ENCODE data around the gene PACS2.
"Not testable (repeated sequence)": the region's sequence is repeated elsewhere in the genome, so short reads cannot be mapped to it uniquely, and the experiment has no call there.

The PACS2 gene

DNA sequence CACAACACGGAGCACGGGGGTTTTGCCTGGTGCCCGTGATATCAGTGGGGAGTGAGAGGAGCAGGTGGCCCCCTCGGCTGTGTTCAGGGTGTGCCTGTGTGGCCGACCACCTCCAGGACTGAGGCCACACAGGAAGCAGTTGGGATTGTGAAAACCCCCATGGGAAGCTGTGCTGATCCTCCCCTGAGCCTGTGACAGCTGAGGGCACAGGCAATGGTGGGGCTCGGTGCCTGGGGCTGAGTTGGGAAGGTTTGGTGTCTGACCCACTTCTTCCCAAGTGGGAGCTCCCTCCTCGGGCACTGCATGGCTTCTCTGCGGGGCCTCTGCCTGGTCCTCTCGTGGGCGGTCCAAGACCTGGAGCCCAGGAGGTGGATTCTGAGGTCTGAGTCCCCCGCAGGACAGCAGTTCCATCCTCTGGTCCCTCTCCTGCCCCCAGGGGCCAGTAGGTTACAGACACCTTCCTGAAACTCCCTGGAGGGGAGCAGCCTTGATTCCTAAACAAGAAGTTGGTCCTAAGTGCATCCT is 17.9 kb downstream of the PACS2 start:
- no peak for DNase-seq (ENCODE audit: low spot score)

DNA sequence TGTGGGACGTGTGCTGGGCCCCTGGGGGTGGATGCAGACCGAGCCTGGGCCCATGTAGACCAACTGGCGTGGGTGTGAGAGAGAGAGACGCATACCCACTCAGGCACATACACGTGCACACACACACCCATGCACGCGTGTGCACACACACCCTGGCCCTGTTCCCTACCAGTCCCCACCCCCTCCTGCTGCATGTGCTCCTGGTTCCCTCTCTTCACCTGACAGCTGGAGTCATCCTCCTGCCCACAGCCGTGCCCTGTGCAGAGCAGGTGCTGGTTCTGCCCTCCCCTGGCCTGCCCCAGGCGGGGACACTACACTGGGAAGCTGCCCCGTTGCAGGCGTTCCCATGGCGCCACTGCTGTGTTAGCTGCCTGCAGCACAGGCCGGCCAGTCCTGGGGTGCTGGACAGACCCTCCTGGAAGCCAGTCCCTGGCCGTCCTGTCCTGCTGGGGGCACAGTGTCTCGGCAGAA is 18.5 kb downstream of the PACS2 start:
- no peak for DNase-seq (ENCODE audit: low spot score)

DNA sequence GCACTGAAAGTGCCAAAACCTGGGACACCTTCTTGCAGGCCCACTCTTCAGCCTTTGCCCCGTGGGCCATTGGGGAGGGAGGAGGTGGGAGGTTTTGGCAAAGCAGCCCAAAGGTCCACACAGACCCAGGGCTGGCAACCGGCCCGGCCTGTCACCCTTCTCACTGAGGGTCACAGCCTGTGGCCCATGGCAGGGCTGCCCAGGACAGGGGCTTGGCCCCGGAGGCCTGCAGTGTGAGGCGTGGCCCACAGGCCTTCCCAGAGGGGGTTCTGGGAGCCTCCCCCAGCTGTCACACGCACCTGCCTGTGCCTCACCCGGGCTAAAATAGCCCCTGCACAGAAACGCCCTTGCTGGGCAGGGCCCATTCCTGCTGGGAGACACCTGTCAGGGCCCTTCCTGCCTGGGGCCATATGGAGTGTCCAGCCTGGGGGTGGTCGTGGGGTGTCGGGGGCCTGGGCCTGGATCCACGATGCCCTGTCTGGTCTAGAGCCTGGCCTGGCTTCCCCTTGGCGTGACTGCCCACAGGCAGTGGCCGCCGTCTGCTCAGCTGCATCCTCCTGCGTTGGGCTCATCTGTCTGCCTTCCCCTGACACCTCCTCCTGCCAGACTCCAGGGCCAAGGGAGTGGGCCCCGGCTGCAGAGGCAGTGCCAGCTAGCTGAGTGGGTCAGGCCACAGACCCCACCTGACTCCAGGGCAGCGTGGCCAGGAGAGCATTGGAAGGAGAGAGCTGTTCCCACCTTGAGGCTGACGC is 19.2 kb downstream of the PACS2 start:
- DNase-seq (ENCODE audit: low spot score) = no peak

DNA sequence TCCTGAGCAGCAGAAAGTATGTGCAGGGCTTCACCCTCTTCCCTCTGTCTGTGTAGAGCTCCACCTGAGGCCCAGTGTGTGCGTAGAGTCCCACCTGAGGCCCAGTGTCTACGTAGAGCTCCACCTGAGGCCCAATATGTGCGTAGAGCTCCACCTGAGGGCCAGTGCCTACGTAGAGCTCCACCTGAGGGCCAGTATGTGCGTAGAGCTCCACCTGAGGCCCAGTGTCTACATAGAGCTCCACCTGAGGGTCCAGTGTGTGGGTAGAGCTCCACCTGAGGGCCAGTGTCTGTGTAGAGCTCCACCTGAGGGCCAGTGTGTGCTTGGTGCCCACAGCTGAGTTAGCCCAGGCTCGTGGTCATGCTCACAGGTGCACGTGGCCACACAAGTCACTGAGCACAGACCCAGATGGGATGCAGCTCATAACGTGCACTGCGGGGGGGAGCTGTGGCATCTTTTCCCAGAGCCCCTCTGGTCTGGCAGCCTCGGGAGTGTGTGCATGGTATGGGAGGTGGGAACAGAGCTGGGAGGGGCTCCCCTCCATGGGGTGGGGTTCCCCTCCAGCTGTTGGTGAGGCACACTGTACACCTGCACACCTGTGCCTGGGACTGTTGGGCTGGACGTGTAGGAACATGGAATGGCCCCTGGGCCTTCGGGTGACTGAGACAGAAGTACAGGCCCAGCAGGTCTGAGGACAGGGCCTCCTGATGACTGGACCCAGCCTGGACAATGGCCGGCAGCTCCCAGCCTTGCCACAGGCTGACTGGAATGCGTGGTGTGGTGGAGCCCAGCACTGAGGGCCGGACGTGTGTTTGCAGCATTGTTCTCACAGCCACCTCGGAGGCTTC is 20.1 kb downstream of the PACS2 start:
- no peak for DNase-seq (ENCODE audit: low spot score)

DNA sequence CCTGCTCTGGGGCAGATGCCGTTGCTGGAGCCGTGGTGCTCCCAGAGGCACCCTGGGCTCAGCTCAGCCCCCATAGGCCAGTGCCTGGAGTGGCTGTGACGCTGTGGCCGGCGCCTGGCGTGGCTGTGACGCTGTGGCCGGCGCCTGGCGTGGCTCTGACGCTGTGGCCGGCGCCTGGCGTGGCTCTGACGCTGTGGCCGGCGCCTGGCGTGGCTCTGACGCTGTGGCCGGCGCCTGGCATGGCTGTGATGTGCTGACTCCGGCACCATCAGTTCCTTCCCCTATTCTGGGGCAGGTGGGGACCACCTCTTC is 20.6 kb downstream of the PACS2 start:
- not testable (repeated sequence) for DNase-seq (ENCODE audit: low spot score)

DNA sequence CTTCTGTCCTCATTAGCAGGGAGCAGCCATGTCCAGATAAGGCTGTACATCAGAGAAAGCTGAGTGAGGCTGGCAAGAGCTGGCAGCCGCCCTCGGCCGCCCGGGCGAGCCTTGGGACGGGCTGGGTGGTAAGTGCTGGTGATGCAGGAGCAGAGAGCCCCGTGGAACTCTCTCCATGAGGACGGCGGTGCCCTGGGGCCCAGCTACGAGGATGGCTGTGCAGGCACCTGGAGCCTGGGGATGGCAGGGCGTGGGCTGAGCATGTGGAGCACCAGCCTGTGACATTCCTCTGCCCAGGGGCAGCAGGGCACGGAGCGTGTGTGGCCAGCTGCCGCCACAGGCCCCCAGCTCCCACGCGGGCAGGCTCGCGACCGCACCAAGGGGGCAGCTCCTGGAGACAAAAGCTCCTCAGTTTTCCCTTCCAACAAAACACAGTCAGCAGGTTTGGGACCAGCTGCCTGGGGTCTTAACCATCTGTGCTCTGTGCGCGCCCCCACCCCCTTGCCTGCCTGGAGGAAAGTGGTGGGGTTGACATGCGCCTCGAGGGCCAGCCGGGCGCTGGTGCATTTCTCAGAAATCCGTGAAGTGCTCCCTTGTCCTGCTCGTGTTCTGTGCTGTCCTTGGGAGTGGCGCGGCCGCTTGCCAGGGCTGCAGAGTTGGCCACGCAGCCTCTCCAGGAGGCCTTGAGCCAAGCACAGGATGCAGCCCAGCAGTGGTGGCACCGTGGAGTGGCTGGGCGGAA is 21.4 kb downstream of the PACS2 start:
- DNase-seq (ENCODE audit: low spot score) = no peak

DNA sequence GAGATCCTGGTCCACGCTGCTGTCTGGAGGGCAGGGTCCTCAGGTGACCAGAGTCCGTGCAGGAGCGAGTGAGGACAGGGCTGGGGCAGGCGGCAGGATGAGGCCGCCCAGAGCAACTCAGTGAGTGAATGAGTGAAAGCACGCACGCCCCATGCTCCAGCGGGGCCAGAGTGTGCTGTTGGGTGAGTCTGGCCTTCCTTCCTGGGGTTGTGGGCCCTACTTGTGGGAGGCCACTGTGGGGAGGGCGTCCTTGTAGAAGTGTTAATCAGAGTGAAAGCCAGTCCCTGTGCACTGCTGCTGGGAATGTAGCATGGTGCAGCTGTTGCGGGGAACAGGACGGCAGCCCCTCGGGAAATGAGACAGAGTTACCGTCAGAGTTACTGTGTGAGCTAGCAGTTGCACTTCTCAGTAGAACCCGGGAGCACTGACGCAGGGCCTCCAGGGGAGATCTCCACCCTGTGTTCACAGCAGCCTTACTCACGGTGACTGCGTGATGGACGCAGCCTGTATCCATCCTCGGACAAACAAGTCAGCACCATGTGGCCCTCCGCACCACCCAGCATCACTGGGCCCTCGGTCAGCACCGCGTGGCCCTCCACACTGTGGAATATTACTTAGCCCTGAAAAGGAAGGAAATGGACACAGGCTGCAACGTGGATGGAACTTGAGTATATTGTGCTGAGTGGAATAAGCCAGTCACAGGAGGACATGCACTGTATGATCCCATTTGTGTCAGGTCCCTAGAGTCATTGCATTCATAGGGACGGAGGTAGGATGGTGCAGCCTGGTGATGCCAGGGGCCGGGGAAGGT is 22.1 kb downstream of the PACS2 start:
- no peak for DNase-seq (ENCODE audit: low spot score)

DNA sequence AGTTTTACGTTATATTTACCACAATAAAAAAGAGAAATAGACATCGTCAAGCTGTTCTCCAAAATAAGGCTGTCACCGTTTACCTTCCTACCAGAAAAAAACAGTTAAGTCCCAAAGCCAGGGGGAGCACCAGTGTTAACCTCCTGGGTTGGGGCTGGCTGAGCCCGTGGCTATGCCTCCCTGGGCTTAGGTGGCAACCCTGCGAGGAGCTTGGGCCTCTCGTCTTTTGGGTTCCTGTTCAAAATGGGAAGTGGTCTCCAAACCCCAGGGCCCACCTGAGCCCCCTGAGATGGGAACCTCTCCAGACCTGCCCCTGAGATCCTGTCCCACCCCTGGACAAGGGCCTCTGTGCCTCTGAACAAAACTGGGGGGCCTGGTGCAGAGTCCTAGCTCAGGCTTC is 22.9 kb downstream of the PACS2 start:
- DNase-seq (ENCODE audit: low spot score) = no peak

DNA sequence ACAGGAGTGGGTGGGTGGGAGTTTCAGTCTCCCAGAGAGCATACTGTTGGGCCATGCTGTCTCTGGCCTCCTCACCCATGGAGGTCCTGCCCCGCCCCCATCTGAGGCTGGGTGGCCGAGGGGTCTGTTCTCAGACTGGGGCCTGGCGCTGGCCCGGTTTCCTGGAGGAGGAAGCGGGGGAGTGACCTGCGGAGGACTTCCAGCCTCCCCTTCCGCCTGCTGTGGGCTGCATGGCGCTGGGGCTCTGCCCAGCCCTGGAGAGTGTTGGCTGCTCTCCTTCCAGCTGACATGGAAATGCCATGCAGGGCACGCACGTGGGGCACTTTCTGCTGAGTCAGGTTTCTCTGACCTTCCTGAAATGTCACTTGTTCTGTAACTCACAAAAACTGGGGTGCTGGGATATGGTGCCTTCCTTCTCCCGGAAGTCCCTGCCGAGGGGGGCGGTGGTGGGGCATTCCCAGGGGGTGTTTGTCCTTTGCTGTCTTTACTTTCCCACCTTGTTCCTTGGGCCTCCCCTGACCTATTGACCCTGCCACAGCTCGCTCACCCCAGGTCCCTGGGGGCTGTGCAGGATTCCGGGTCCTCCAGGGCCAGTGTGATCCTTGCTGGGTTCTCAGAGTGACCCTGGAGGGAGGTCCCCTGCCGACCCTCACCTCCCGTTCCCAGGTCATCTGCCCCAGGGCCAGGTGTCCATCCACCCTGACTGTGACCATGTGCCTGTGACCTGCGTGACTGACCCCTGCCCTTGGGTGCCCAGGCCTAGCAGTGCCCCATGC is 23.6 kb downstream of the PACS2 start:
- no peak for DNase-seq (ENCODE audit: low spot score)

DNA sequence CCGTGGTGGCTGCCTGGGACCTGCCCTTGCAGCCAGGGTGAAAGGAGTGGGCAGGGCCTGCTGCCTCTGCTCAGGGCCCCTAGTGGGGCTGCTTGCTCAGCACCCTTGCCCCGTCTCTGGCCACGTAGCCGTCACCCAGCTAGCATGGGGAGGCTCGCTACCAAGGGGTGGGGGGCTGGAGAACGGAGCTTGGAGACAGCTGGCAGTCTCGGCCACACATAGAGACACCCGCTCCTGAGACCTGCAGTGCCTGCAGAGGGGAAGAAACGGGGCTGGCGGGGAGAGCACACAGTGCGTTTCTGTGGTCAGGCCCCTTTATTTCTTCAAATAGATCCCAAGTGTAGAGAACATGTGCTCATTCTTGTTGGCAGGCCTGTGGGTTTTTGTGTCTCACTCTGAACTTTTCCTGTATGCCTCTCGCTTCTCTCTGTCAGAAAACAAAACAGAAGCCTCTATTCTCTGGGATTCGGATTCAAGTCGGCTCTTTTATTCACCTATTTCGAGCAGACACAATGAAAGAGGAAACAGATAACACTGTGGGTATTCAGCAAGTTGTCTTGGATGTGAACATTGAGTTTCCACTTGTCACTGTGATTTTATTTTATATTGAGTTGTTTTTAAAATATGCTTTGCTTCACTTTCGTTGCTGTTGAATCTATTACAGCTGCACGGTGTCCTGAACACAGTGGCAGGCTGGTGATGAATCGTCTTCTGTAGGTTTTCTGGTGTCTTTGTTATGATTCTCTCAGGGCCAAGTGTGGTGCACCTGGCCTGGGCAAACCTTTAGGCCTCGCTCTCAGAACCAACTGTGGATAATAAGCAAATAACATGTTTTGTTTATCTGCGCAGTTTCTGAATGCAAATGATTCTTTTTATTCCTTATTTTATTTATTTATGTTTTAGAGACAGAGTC is 26.5 kb downstream of the PACS2 start:
- no peak for DNase-seq (ENCODE audit: low spot score)

DNA sequence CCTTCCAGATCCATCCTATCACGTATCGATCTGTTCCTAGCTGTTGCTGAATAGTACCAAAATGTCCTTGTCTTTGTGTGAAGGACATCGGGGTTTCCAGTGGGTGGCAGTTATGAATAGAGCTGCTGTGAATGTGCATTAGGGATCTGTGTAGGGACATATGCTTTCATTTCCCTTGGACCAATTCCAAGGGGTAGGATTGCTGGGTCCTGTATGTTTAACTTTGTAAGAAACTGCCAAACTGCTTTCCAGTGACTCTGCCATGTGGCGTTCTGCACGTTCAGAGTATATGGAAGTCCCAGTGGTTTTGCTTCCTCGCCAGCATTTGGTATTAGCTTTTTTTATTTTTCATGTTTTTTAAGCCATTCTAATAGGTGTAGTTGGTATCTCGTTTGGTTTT is 28.6 kb downstream of the PACS2 start:
- DNase-seq (ENCODE audit: low spot score) = no peak

DNA sequence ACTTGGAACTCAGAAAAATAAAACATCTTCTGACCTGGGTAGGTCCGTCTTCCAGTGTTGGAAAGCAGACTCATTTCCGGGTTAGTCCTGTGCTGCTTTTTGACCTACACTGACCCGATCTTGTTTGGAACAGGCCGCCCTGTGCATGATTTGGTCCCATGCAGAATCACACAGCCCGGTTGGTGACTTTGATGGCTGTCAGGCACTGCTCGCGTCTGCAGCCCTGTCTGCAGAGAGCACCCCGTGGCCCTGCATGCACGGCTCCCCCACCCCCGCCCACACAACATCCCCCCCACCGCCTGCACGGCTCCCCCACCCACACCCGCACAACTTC is 31.6 kb downstream of the PACS2 start:
- no peak for DNase-seq (ENCODE audit: low spot score)

DNA sequence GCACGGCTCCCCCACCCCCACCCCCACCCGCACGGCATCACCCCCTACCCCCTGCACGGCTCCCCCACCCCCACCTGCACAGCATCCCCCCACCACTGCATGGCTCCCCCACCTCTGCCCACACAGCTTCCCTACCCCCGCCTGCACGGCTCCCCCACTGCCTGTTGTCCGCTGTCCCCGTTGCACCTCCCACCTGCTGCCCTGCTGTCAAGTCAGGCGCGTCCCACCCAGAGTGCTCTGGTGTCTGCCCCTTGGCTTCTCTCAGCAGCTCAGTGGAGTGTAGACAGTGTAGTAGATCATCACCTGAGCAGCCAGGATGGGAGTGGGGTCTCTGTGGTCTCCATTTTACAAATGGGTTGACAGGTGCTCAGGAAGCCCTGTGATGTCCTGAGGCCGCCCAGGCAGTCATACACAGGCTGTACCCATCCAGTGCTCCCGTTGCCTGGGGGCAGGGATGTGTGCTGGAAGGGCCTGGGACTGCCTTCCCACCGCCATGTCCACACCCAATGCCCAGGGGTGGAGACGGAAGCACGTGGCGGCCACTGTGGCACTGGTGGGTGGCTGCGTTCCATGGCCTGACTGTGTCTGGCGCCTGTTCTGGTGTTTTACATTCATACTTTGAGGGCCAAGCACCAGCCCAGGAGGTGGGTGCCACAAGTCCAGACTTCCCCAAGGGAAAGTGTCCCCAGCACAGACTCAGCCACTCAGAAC is 32.5 kb downstream of the PACS2 start:
- DNase-seq (ENCODE audit: low spot score) = no peak

DNA sequence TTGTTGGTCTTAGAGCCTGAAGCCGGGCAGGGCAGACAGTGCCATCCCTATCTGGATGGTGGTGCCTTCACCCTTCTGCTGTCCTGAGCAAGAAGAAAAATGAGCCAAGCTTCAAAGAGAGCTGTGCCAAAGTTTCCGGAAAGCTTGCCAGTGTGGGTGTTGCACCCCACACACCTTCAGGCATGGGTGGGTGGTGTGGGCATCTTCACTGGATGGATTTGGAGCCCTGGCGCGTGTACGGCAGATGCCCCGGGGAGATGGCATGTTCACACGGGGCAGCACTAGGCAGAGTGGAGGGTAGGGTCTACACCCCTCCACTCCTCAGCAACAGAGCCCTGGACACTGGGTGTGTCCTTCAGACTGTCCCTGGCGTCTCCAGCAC is 33.0 kb downstream of the PACS2 start:
- no peak for DNase-seq (ENCODE audit: low spot score)

DNA sequence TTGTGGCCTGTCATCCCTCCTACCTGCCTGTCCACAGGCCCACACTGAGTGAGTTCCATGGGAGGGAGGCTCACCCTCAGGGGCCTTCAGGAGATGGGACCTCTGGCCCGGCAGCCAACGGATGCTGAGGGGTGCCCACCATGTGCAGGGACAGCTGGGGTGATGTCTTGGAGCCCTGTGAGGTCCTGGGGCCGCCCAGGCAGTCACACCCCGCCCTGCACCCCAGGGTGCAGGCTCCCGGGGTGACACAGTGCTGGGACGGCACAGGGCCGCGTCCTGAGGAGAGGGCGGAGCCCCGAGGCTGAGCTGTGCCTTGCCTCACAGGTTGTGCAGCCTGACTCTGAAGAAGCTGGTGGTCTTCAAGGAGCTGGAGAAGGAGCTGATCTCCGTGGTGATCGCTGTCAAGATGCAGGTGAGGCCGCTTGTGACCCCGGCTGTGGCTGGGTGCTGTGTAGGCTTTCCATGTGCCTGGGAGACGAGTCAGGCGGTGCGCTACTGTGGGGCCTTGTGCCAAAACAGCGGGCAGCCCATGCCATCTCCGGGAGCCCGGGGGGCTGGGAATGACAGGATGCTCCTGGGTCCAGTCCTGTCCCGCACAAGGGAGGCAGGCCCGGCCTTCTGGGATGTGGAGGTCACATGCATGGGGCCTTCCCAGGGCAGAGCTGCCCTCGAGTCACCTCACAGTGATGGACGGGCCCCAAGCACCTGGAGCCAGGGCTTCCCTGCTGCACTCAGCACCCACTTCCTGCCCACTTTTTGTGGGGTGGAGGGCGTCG is 33.8 kb downstream of the PACS2 start:
- DNase-seq (ENCODE audit: low spot score) = no peak

DNA sequence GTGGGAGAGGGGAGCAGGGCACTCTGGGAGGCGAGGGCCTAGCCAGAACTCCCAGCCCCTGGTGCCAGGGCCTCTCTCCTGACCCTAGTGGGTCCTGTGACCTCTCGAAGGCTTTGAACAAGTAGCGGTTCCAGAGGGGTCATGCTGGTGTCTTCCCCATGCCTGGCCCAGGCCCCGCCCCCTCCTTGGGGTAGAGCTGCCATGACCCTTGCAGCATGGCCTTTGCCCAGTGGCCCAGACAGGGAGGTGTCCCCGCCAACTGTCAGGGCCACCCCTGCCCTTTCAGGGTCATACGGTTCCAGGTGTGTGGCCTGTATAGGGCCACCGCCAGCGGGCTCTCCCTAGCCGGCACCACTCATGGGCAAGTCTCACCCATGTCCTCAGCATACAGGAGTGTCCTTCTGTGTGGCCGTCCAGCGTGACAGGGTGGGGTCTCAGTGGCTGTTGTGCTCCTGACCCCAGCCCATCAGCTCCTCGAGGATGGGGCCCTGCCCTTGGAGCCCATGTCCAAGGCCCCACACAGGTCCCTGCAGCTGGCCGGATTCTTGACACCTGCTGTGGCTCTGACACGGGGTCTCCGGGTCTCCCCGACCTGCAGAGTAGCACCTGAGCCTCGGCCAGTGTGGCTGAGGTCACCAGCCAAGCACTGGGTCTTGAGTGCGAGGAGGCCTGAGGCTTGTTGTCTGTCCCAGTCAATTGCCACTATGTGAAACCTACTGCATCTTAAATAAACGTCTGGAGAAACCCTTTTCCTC is 34.6 kb downstream of the PACS2 start:
- no peak for DNase-seq (ENCODE audit: low spot score)

DNA sequence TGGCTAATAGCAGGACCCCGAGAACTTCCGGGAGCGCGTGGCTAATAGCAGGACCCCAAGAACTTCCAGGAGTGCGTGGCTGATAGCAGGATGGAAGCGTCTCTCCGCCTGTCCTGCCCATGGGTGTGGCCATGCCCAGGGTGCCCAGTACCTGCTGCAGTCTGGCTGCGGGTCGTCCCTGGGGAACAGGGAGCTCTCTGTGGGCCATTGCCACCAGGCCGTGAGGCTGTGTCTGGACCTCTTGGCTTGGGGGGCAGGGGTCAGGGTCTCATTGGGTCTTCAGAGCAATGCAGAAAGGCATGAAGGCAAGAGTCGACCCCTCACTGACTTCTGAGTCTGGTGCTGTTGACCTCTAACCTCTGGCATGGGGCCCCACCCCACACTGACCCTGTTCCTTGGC is 35.4 kb downstream of the PACS2 start:
- DNase-seq (ENCODE audit: low spot score) = no peak
